PC-9 (cell line): Measurements from ENCODE around the gene DCUN1D4.

ENCODE experiments used
- CTCF ChIP-seq: fragments of 200-600 bp; sonication (generic); conservative IDR thresholded peaks from 2 replicates; pipeline ENCODE4 v1.6.1; 2017; ENCODE audit warnings: mixed run types, antibody characterized with exemption, mild to moderate bottlenecking, moderate library complexity
- EZH2 ChIP-seq: fragments of 200-600 bp; sonication (generic); IDR thresholded peaks from 2 replicates; pipeline ENCODE4 v1.8.0; 2017; ENCODE audit warnings: antibody characterized with exemption, low read depth

GRCh38 chr4:51830156-51830720 lies 12.7 kb upstream of the DCUN1D4 start:
- TF ChIP-seq CTCF = no peak
- TF ChIP-seq EZH2 = no peak
